ENCODE results near the gene PDZK1. TPM values are rescaled to one million over a fixed set of nuclear protein-coding genes. Genes with fewer than 3 reads are reported as not detected.
"Not testable (repeated sequence)": the region's sequence is repeated elsewhere in the genome, so short reads cannot be mapped to it uniquely, and the experiment has no call there.

The PDZK1 gene
- total and polyA plus RNA-seq, 7 donors, result 0.15 to 1.6 (median 0.44) TPM; not detected in 3

DNA sequence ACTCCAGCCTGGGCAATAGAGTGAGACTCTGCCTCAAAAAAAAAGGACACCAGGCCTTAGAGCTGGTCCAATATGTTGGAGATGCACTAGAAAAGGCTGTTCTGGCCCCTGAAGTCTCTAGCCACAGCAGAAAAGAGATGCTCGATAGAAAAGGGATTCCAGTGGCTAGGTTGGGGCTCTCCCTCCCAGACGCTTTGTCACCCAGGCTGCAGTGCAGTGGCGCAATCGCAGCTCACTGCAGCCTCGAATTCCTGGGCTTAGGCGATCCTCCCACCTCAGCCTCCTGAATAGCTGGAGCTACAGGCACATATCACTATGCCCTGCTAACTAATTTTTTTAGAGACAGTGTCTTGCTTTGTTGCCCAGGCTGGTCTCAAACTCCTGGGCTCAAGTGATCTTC, 18.2 kb downstream of the PDZK1 start:
- intact Hi-C loops (cut with DNase I), result no loop called here
- DNase-seq, result no peak
- no peaks in the 10 kb centered on the region for H3K27me3 ChIP-seq (ENCODE audit: insufficient read depth in 3 of 3, low read length in 2 of 3)
- H3K36me3 ChIP-seq (ENCODE audit: insufficient read depth in 1 of 2, low read depth in 1 of 2), result no peaks in the 10 kb centered on the region
- TF ChIP-seq, protein P1, sequence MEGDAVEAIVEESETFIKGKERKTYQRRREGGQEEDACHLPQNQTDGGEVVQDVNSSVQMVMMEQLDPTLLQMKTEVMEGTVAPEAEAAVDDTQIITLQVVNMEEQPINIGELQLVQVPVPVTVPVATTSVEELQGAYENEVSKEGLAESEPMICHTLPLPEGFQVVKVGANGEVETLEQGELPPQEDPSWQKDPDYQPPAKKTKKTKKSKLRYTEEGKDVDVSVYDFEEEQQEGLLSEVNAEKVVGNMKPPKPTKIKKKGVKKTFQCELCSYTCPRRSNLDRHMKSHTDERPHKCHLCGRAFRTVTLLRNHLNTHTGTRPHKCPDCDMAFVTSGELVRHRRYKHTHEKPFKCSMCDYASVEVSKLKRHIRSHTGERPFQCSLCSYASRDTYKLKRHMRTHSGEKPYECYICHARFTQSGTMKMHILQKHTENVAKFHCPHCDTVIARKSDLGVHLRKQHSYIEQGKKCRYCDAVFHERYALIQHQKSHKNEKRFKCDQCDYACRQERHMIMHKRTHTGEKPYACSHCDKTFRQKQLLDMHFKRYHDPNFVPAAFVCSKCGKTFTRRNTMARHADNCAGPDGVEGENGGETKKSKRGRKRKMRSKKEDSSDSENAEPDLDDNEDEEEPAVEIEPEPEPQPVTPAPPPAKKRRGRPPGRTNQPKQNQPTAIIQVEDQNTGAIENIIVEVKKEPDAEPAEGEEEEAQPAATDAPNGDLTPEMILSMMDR (IDR thresholded peaks at IDR 0.05), result no peak
- no peak overlapping the region for H3K27ac ChIP-seq
- H3K9me3 ChIP-seq, result no peaks in the 10 kb centered on the region
- no peaks in the 10 kb centered on the region for H3K4me1 ChIP-seq
- no peak for ATAC-seq
- WGBS, 3 donors, result 93 to 95% (median 94%) methylated on average over 6 of the region's 6 CpGs
- H3K4me3 ChIP-seq, result no peak overlapping the region

DNA sequence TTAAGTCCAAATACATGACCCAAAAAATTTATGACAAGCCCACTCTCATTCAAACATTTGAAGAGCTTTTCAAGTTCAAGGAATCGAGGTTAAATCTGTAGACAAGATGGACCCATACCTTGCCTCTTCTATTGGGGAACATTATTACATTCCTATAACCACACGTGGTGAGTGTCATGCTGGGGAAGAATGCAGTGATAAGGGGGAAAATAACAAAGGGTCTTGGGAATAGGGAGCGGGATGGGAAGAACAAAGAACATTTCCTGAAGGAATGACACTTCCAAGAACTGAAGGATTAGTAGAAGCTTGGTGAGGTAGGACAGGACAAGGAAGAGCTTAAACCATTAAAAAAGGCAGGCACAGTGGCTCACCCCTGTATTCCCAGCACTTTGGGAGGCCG, 18.8 kb downstream of the PDZK1 start:
- TF ChIP-seq, protein P1 (IDR thresholded peaks at IDR 0.05), result no peak
- Histone ChIP-seq H3K9me3 (no peaks in the 10 kb centered on the region), H3K27ac (no peak overlapping the region), H3K36me3 (ENCODE audit: insufficient read depth in 1 of 2, low read depth in 1 of 2) (no peaks in the 10 kb centered on the region), H3K27me3 (ENCODE audit: insufficient read depth in 3 of 3, low read length in 2 of 3) (no peaks in the 10 kb centered on the region), H3K4me1 (no peaks in the 10 kb centered on the region), H3K4me3 (no peak overlapping the region)
- intact Hi-C loops (cut with DNase I), result no loop called here
- 73 to 81% (median 74%) methylated on average over 4 of the region's 4 CpGs for WGBS, 3 donors
- no peak for ATAC-seq
- no peak for DNase-seq

DNA sequence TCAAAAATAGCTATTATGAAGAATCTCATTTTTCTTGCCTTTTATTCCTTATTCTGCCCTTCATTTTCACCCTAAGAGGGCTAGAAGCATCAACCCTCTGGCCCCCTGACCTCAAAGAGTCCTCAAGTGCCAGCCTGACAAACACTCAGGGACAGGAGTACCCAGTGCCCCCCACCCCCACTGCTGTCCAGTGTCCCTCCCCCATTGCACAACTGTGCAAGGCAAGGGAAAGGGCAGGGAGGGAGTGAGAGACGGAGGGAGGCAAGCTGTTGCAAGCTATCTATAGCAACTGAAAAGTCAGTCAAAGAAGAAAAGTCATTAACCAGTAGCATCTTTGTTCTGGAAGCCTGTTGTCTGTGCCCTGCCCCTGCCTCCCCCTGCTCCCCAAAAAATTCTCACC, 21.1 kb downstream of the PDZK1 start:
- ATAC-seq; intact Hi-C loops (cut with DNase I); H3K4me1 ChIP-seq; H3K9me3 ChIP-seq; H3K27ac ChIP-seq; H3K36me3 ChIP-seq (ENCODE audit: insufficient read depth in 1 of 2, low read depth in 1 of 2); DNase-seq; H3K4me3 ChIP-seq; H3K27me3 ChIP-seq (ENCODE audit: insufficient read depth in 3 of 3, low read length in 2 of 3): not testable (repeated sequence)
- WGBS, 3 donors, result 71 to 86% (median 86%) methylated on average over 1 of the region's 1 CpG

DNA sequence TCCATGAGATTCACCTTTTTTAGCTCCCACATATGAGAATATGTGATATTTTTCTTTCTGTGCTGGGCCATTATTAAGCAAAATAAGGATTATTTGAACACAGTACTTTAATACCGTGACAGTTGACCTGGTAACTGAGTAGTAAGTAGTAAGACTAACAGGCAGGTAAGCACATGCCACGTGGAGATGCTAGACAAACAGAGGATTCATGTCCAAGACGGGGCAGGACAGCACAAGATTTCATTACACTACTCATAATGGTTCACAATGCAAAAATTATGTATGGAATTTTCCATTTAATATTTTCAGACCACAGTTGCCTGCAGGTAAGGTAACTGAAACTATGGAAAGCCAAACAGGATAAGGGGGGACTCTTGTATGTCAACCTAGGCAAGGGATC, 22.3 kb downstream of the PDZK1 start:
- ATAC-seq; H3K36me3 ChIP-seq (ENCODE audit: insufficient read depth in 1 of 2, low read depth in 1 of 2); H3K4me3 ChIP-seq; H3K27me3 ChIP-seq (ENCODE audit: insufficient read depth in 3 of 3, low read length in 2 of 3); H3K27ac ChIP-seq; H3K9me3 ChIP-seq; intact Hi-C loops (cut with DNase I); H3K4me1 ChIP-seq; DNase-seq: not testable (repeated sequence)
- 83 to 92% (median 89%) methylated on average over 2 of the region's 3 CpGs for WGBS, 3 donors

DNA sequence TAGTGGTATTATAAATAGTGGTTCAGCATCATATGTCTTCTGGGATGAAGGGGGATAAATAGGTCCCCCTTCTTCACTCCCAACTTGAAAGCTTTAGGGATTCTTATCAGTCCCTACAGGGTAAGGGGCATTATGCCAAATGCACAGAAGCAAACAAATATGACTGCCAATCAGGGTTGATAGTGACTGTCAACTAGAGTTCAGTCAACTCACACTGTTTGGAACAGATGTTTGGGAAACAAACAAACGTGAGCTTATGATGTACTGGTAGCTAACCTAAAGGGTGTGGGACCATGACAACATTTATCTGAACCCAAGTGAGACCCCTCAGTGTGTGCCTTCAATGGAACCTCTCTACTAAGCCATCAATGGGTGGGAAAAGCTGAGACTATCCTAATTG, 34.0 kb downstream of the PDZK1 start:
- intact Hi-C loops (cut with DNase I); ATAC-seq; DNase-seq; H3K27ac ChIP-seq; H3K4me3 ChIP-seq; H3K4me1 ChIP-seq; H3K36me3 ChIP-seq (ENCODE audit: insufficient read depth in 1 of 2, low read depth in 1 of 2); H3K9me3 ChIP-seq; H3K27me3 ChIP-seq (ENCODE audit: insufficient read depth in 3 of 3, low read length in 2 of 3): not testable (repeated sequence)
- no CpG with 5 or more reads among the region's 1 CpG for WGBS, 3 donors

DNA sequence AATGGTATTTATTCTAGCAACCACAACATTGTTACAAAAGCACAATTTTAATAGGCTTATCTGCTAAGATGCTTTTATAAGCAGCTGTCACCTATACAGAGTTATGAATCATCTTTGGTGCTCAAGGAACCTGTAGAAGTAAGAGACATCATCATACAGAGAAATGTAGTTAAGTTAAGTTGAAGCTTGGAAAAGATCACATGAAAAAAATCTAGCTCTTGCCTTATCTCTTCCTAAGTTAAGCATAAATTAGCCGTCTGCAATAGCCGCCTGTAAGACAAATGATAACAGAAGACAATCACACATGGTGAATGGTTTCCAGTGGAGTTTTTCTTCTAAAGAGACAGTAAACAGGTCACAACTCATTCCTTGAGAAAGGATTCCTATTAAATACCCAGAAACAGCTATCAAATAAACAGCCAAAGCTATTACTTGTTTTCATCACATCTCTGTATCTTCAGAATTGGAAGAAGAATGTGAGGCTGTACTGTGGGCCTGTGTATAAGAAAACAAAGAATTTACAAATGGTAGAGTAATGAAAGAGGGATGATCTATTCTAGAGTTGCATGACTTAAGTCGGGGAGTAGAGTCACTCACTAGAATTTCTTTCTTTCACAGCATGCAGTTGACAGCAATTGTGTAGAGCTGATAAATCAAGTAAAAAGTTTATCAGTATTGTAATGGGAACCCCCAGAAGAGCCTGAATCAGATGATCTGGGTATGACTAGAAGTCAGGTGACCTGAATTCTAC, 36.0 kb downstream of the PDZK1 start:
- ATAC-seq; intact Hi-C loops (cut with DNase I); H3K9me3 ChIP-seq; H3K4me1 ChIP-seq; H3K27me3 ChIP-seq (ENCODE audit: insufficient read depth in 3 of 3, low read length in 2 of 3); H3K36me3 ChIP-seq (ENCODE audit: insufficient read depth in 1 of 2, low read depth in 1 of 2); H3K4me3 ChIP-seq; DNase-seq; H3K27ac ChIP-seq: not testable (repeated sequence)
- WGBS, 3 donors, result 80 to 100% (median 97%) methylated on average over 1 to 2 of the region's 3 CpGs

DNA sequence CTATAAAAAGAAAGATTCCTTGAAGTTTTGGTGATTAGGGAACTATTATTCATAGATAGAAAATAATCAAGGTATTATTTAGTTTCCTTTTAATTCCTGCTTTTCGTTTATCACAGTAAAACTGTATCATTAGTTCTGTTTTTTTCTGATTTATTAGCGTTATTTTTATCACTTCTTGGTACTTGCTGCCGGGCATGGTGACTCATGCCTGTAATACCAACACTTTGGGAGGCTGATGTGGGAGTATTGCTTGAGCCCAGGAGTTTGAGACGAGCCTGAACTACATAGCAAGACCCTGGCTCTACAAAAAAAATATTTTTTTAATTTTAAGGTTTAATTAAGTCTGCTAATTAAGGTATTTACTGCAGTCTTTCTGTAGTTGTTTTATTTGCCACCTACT, 42.2 kb downstream of the PDZK1 start:
- H3K9me3 ChIP-seq; ATAC-seq; H3K27me3 ChIP-seq (ENCODE audit: insufficient read depth in 3 of 3, low read length in 2 of 3); H3K4me3 ChIP-seq; DNase-seq; H3K4me1 ChIP-seq; H3K27ac ChIP-seq; H3K36me3 ChIP-seq (ENCODE audit: insufficient read depth in 1 of 2, low read depth in 1 of 2); intact Hi-C loops (cut with DNase I): not testable (repeated sequence)
- WGBS, 3 donors, result 75 to 83% (median 80%) methylated on average over 3 to 4 of the region's 4 CpGs

DNA sequence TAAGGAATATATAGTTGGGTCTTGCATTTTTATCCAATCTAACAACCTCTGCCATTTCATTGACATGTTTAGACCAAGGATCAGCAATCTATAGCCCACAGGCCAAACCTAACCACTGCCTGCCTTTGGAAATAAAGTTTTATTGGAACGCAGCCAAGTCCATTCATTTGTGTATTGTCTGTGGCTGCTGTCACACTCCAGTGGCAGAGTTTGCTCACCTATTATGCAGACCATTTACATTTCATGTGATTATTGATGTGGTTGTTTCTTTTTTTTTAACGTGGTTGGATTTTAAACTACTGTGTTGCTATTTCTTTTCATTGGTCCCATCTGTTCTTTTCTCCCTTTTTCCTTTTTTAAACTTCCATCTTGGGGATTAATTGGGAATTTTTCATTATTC, 44.7 kb downstream of the PDZK1 start:
- H3K9me3 ChIP-seq; intact Hi-C loops (cut with DNase I); H3K4me1 ChIP-seq; H3K27ac ChIP-seq; H3K36me3 ChIP-seq (ENCODE audit: insufficient read depth in 1 of 2, low read depth in 1 of 2); ATAC-seq; H3K27me3 ChIP-seq (ENCODE audit: insufficient read depth in 3 of 3, low read length in 2 of 3); DNase-seq; H3K4me3 ChIP-seq: not testable (repeated sequence)
- WGBS, 3 donors, result 65 to 82% (median 79%) methylated on average over 2 of the region's 2 CpGs

DNA sequence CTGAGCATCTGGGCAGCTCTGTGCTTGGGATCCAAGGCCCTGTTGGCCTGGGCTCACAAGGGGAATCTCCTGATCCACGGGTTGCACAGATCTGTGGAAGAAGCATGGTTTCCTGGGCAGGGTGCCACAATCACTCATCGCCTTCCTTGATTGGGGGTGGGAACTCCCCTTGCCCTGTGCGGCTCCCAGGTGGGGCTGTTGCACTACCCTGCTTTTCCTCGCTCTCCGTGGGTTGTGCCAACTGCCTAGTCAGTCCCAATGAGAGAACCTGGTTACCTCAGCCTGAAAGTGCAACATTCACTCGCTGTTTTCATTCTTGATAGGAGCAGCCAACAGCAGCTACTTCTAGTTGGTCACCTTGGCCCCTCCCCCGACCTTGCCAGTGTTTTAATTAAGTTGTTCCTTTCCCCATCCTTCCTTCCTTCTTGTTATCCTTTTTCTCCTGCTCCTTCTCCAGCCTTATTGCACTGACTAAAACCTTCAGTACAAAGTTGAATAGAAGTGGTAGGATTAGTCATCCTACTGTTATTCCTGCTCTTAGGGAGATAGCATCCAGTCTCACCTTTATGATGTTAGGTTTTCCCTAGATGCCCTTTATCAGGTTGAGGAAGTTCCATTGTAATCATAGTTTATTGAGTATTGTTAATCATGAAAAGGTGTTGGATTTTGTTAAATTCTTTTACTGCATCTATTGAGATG, 50.8 kb downstream of the PDZK1 start:
- H3K27me3 ChIP-seq (ENCODE audit: insufficient read depth in 3 of 3, low read length in 2 of 3); H3K36me3 ChIP-seq (ENCODE audit: insufficient read depth in 1 of 2, low read depth in 1 of 2); ATAC-seq; intact Hi-C loops (cut with DNase I); H3K27ac ChIP-seq; H3K4me1 ChIP-seq; DNase-seq; H3K4me3 ChIP-seq; H3K9me3 ChIP-seq: not testable (repeated sequence)
- 88 to 95% (median 91%) methylated on average over 4 to 5 of the region's 7 CpGs for WGBS, 3 donors

All from psoas muscle (tissue), 8 donors.